H1 (cell line): ENCODE data around the gene KRTAP10-2. TPM values are rescaled to one million over a fixed set of nuclear protein-coding genes. Genes with fewer than 3 reads are reported as not detected.

ENCODE experiments used
- CTCF ChIA-PET: fragments of 300-600 bp; sonication (Branson Sonifier 250); formaldehyde crosslinking; loops from one replicate; lab custom pipeline; 2021; ENCODE audit not compliant: partially characterized antibody; lab: Charles Lee
- POLR2A ChIA-PET: fragments of 300-600 bp; sonication (Branson Sonifier 250); formaldehyde crosslinking; loops from one replicate; lab custom pipeline; 2021; ENCODE audit warnings: inconsistent platforms; ENCODE audit not compliant: partially characterized antibody; lab: Charles Lee
- DNase-seq, 2 experiments: peaks; one replicate each; pipeline versions ENCODE4 v3.0.0 to v3.0.0-alpha.2; 2010 to 2022; ENCODE audit warnings: low spot score in 2 of 2, low read depth in 1 of 2, mixed read lengths in 1 of 2
- FAIRE-seq: peaks from 2 replicates; lab custom pipeline; 2011; peaks lifted over from hg19 to GRCh38; lab: Jason Lieb, UNC
- H2AFZ ChIP-seq: 2 replicates; pipeline ENCODE4 v1.8.1; 2012; ENCODE audit warnings: low read length, inconsistent platforms
- H2AK5ac ChIP-seq: 2 replicates; pipeline ENCODE4 v1.6.1; 2013; ENCODE audit warnings: low read depth, low read length
- H2BK120ac ChIP-seq: replicated peaks from 2 replicates; pipeline ENCODE3; 2013; ENCODE audit warnings: low read depth, low read length, inconsistent platforms
- H2BK12ac ChIP-seq: 2 replicates; pipeline ENCODE4 v1.6.1; 2013; ENCODE audit warnings: low read depth, low read length
- H2BK15ac ChIP-seq: 2 replicates; pipeline ENCODE4 v1.6.1; 2013; ENCODE audit warnings: low read length
- H2BK20ac ChIP-seq: 2 replicates; pipeline ENCODE4 v1.6.1; 2013; ENCODE audit warnings: low read length
- H2BK5ac ChIP-seq: 2 replicates; pipeline ENCODE4 v1.6.1; 2013; ENCODE audit warnings: low read depth, low read length
- H3K14ac ChIP-seq: 2 replicates; pipeline ENCODE4 v1.6.1; 2013; ENCODE audit warnings: inconsistent platforms; ENCODE audit not compliant: insufficient read length
- H3K18ac ChIP-seq: 2 replicates; pipeline ENCODE4 v1.6.1; 2013; ENCODE audit warnings: low read length; ENCODE audit errors: extremely low read depth
- H3K23ac ChIP-seq: 2 replicates; pipeline ENCODE4 v1.6.1; 2013; ENCODE audit warnings: inconsistent platforms; ENCODE audit not compliant: insufficient read length
- H3K23me2 ChIP-seq: 2 replicates; pipeline ENCODE4 v1.6.1; 2013; ENCODE audit warnings: low read depth, low read length
- H3K27ac ChIP-seq: 2 replicates; pipeline ENCODE4 v1.6.1; 2011; ENCODE audit warnings: low read depth, low read length, inconsistent platforms
- H3K27me3 ChIP-seq, 4 experiments: replicated peaks in 1 of 4; 1 replicate in 1 of 4; 2 replicates in 3 of 4; pipeline versions ENCODE4 v1.6.1 to v1.8.1; 2011 to 2013; ENCODE audit warnings: low read length in 3 of 4, mild to moderate bottlenecking in 3 of 4, inconsistent platforms in 2 of 4, mixed read lengths in 2 of 4, moderate library complexity in 1 of 4; ENCODE audit not compliant: control insufficient read depth in 3 of 4, insufficient read depth in 3 of 4; ENCODE audit errors: extremely low read depth in 1 of 4
- H3K36me3 ChIP-seq, 4 experiments: 2 replicates each; pipeline versions ENCODE4 v1.6.1 to v1.8.1; 2011 to 2013; ENCODE audit warnings: mild to moderate bottlenecking in 4 of 4, low read length in 3 of 4, moderate library complexity in 2 of 4, control low read depth in 1 of 4, inconsistent platforms in 1 of 4; ENCODE audit not compliant: insufficient read depth in 4 of 4, control insufficient read depth in 2 of 4
- H3K4ac ChIP-seq: replicated peaks from 2 replicates; pipeline ENCODE3; 2013; ENCODE audit warnings: low read length, low read depth, mixed read lengths, inconsistent platforms; ENCODE audit not compliant: insufficient read length
- H3K4me1 ChIP-seq, 4 experiments: replicated peaks in 1 of 4; 1 replicate in 1 of 4; 2 replicates in 3 of 4; pipeline versions ENCODE4 v1.6.1 to v1.8.1; 2011 to 2013; ENCODE audit warnings: low read length in 3 of 4, inconsistent platforms in 2 of 4, mixed read lengths in 1 of 4; ENCODE audit not compliant: insufficient read depth in 4 of 4, control insufficient read depth in 3 of 4
- H3K4me2 ChIP-seq, 2 experiments: 2 replicates each; pipeline versions ENCODE4 v1.6.1 to v1.8.1; 2011 to 2013; ENCODE audit warnings: low read depth in 2 of 2, low read length in 2 of 2, control low read depth in 1 of 2, inconsistent platforms in 1 of 2, mild to moderate bottlenecking in 1 of 2; ENCODE audit not compliant: insufficient read depth in 1 of 2
- H3K4me3 ChIP-seq, 4 experiments: fragments of 200-600, 300-600 bp in 1 of 4; sonication (generic), shearing (Covaris generic), sonication (Bioruptor Twin) in 1 of 4; 2 replicates each; pipeline versions ENCODE4 v1.5.1 to v1.8.1; 2011 to 2016; ENCODE audit warnings: low read length in 4 of 4, low read depth in 3 of 4, control low read depth in 2 of 4, inconsistent platforms in 2 of 4, mild to moderate bottlenecking in 2 of 4, mixed read lengths in 1 of 4, moderate library complexity in 1 of 4; ENCODE audit not compliant: insufficient read depth in 2 of 4; ENCODE audit errors: extremely low read depth in 1 of 4
- H3K56ac ChIP-seq: replicated peaks from 2 replicates; pipeline ENCODE3; 2013; ENCODE audit warnings: low read depth, mild to moderate bottlenecking, mixed read lengths, low read length, inconsistent platforms; ENCODE audit not compliant: insufficient read length
- H3K79me1 ChIP-seq: 2 replicates; pipeline ENCODE4 v1.6.1; 2013; ENCODE audit warnings: low read depth, low read length, control low read depth
- H3K79me2 ChIP-seq, 2 experiments: 2 replicates each; pipeline versions ENCODE4 v1.6.1 to v1.8.1; 2012 to 2013; ENCODE audit warnings: low read length in 2 of 2, mild to moderate bottlenecking in 2 of 2, inconsistent platforms in 1 of 2; ENCODE audit not compliant: insufficient read depth in 2 of 2, control insufficient read depth in 1 of 2
- H3K9ac ChIP-seq, 4 experiments: replicated peaks in 1 of 4; 1 replicate in 1 of 4; 2 replicates in 3 of 4; pipeline versions ENCODE4 v1.6.1 to v1.8.1; 2011 to 2013; ENCODE audit warnings: low read depth in 3 of 4, low read length in 3 of 4, control low read depth in 2 of 4, mild to moderate bottlenecking in 2 of 4, moderate library complexity in 2 of 4, inconsistent platforms in 1 of 4; ENCODE audit errors: extremely low read depth in 1 of 4
- H3K9me3 ChIP-seq, 2 experiments: 2 replicates each; pipeline versions ENCODE4 v1.6.1 to v1.8.1; 2012 to 2013; ENCODE audit warnings: mild to moderate bottlenecking in 2 of 2, moderate library complexity in 2 of 2, control low read depth in 1 of 2, inconsistent platforms in 1 of 2, low read depth in 1 of 2, low read length in 1 of 2, mixed read lengths in 1 of 2; ENCODE audit not compliant: insufficient read depth in 2 of 2
- H4K20me1 ChIP-seq, 2 experiments: replicated peaks in 1 of 2; 2 replicates each; pipeline versions ENCODE3 to v1.8.1; 2011 to 2013; ENCODE audit warnings: inconsistent platforms in 2 of 2, low read length in 2 of 2, mild to moderate bottlenecking in 1 of 2; ENCODE audit not compliant: insufficient read depth in 2 of 2, control insufficient read depth in 1 of 2
- H4K5ac ChIP-seq: 2 replicates; pipeline ENCODE4 v1.6.1; 2013; ENCODE audit warnings: low read length, low read depth, mixed read lengths, inconsistent platforms; ENCODE audit not compliant: insufficient read length
- H4K8ac ChIP-seq: 2 replicates; pipeline ENCODE4 v1.8.0; 2013; ENCODE audit warnings: mild to moderate bottlenecking, moderate library complexity, low read length, inconsistent platforms; ENCODE audit not compliant: insufficient read depth; ENCODE audit errors: extremely low read depth
- H4K91ac ChIP-seq: replicated peaks from 2 replicates; pipeline ENCODE3; 2013; ENCODE audit warnings: low read length, mixed read lengths, inconsistent platforms; ENCODE audit not compliant: insufficient read length
- EZH2 ChIP-seq: fragments of 200-600 bp; sonication (generic); IDR thresholded peaks from 2 replicates; pipeline ENCODE4 v1.7.1; 2012; ENCODE audit warnings: low read depth, mild to moderate bottlenecking, moderate library complexity, low read length, inconsistent platforms; ENCODE audit not compliant: severe bottlenecking
- HDAC2 ChIP-seq, 2 experiments: fragments of 300-600 bp in 1 of 2; sonication (generic) in 1 of 2; IDR thresholded peaks; 2 replicates each; pipeline ENCODE4 v1.6.1; 2011 to 2012; ENCODE audit warnings: low read depth in 2 of 2, low read length in 2 of 2, mild to moderate bottlenecking in 2 of 2, moderate library complexity in 2 of 2, borderline replicate concordance in 1 of 2, inconsistent platforms in 1 of 2
- HDAC6 ChIP-seq: IDR thresholded peaks from one replicate; pipeline ENCODE4 v1.7.1; 2012; ENCODE audit warnings: low read depth, mild to moderate bottlenecking, inconsistent platforms, low read length, moderate library complexity
- SIN3A ChIP-seq, 2 experiments: IDR thresholded peaks in 1 of 2; conservative IDR thresholded peaks in 1 of 2; 2 replicates each; pipeline ENCODE4 v1.6.1; 2011 to 2012; ENCODE audit warnings: low read length in 2 of 2, improper control_type of control experiment in 1 of 2, low read depth in 1 of 2, mild to moderate bottlenecking in 1 of 2
- SP4 ChIP-seq: IDR thresholded peaks from 2 replicates; pipeline ENCODE4 v1.6.1; 2012; ENCODE audit warnings: low read length, inconsistent platforms
- WGBS, 2 experiments: shearing (Covaris generic) in 1 of 2; methylation state at CpG; one replicate each; pipeline versions ENCODE4 v1.1.6 to v1.1.7; 2013 to 2015; ENCODE audit warnings: low lambda C conversion rate in 2 of 2, mixed read lengths in 2 of 2, inconsistent platforms in 1 of 2, low coverage in 1 of 2, missing lambda C conversion rate in 1 of 2; ENCODE audit not compliant: insufficient replicate concordance in 2 of 2, insufficient coverage in 1 of 2, insufficient read length in 1 of 2; ENCODE audit errors: extremely low coverage in 1 of 2, missing lambda C conversion rate in 1 of 2; 5-methylcytosine and 5-hydroxymethylcytosine counted together
- polyA plus RNA-seq, 7 experiments: library from polyadenylated mRNA; depleted of rRNA in 3 of 7; stranded (reverse) in 5 of 7; unstranded in 2 of 7; fragments of >200 nt in 5 of 7; fragments of 200-250 nt in 2 of 7; gene quantifications; 1 replicate in 5 of 7; 2 replicates in 1 of 7; 4 replicates in 1 of 7; pipeline versions ENCODE4 v1.2.1 to v1.2.3, GENCODE V29; 2011 to 2013; ENCODE audit warnings: missing spikeins in 2 of 7, mixed read lengths in 2 of 7
- total RNA-seq: library from RNA; stranded (reverse); fragmentation: NEBNext Ultra II Directional; extraction: Animal tissue kit (Norgen Biotek cat#: 25700); gene quantifications from 2 replicates; pipeline ENCODE4 v1.2.1, GENCODE V29; 2021

KRTAP10-2 gene
- total and polyA plus RNA-seq, 2 of the 8 experiments (the other 6 are each of a cell fraction or from before 2014, with no cell fraction given) = 0.11 TPM; not detected in 1

- Histone ChIP-seq H3K4me2 (no peak overlapping the region), H3K18ac (no peak overlapping the region), H3K23me2 (0 out of 2 replicates have a peak, but pooled peaks cover 2% of the 10 kb centered on the region), H3K4me3 (no peak overlapping the region), H2AFZ (no peak overlapping the region), H4K91ac (no peak overlapping the region), H3K4me1 (no peaks in the 10 kb centered on the region; a peak in 3 of 7 replicates), H4K8ac (no peak overlapping the region), H4K5ac (no peak overlapping the region), H3K79me1 (no peaks in the 10 kb centered on the region), H2AK5ac (no peak overlapping the region), H3K79me2 (no peaks in the 10 kb centered on the region), H2BK20ac (no peak overlapping the region), H2BK120ac (no peak overlapping the region), H3K56ac (no peak overlapping the region), H3K14ac (no peak overlapping the region), H3K9ac (no peak overlapping the region), H3K23ac (no peak overlapping the region), H3K27me3 (no peaks in the 10 kb centered on the region), H2BK15ac (no peak overlapping the region), H3K36me3 (peaks cover 0 to 8% (median 8%) of the 10 kb centered on the region in 4 experiments; a peak in 4 of 8 replicates), H2BK12ac (no peak overlapping the region), H3K27ac (no peak overlapping the region), H3K9me3 (no peaks in the 10 kb centered on the region), H4K20me1 (peaks cover 3 to 6% of the 10 kb centered on the region in 2 experiments), H3K4ac (no peak overlapping the region), H2BK5ac (no peak overlapping the region)
- POLR2A ChIA-PET = interaction anchor here (1.1 to 1.7 kb wide), 2 partner anchors 16 to 71 kb away, joined by 3 to 4 read pairs; no protein-coding TSS in a partner anchor
- CTCF ChIA-PET = interaction anchor here (1.0 to 1.1 kb wide), 2 partner anchors 20 to 40 kb away, joined by 3 read pairs; no protein-coding TSS in a partner anchor
- WGBS, 2 experiments = 91% methylated on average over 29 of the region's 30 CpGs; no CpG with 5 or more reads in 1 of the 2 experiments
- FAIRE-seq (no peak), DNase-seq (no peak)
- TF ChIP-seq HDAC2 (IDR thresholded peaks at IDR 0.05; ENCODE audit: borderline replicate concordance in 1 of 2, low read depth in 2 of 2, low read length in 2 of 2) (no peak), EZH2 (no peak), SIN3A (conservative IDR thresholded peaks at IDR 0.05 in 1 of 2, IDR thresholded peaks at IDR 0.05 in 1 of 2; ENCODE audit: low read depth in 1 of 2, low read length in 2 of 2) (no peak), SP4 (no peak), HDAC6 (no peak)
Observed at GRCh38 chr21:44508711-44509445, 42.4 kb downstream of the KRTAP10-2 start.
